NCI-H69 (cell line): Measurements from ENCODE around the gene GCAT.

ENCODE experiments used
- DNase-seq: peaks from one replicate; lab custom pipeline; 2025; lab: John Stamatoyannopoulos, UW

The GCAT gene

DNA sequence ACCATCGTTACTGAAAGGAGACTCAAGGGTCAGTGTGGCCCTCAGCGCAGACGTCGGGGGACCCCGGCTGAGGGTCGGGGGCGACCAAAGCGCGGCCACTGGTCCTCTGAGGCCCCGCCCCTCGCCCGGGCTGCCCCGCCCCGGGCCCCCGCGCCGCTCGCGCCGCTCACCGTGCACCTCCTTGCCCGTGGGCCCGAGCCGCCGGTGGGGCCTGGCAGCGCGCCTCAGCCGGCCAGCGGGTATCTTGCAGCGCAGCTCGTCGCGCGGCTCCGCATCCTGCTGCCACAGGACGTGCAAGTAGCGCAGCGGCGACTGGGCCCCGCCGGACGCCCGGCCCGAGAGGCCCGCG, 36.0 kb downstream of the GCAT start:
- DNase-seq, result peak; percentile 85

DNA sequence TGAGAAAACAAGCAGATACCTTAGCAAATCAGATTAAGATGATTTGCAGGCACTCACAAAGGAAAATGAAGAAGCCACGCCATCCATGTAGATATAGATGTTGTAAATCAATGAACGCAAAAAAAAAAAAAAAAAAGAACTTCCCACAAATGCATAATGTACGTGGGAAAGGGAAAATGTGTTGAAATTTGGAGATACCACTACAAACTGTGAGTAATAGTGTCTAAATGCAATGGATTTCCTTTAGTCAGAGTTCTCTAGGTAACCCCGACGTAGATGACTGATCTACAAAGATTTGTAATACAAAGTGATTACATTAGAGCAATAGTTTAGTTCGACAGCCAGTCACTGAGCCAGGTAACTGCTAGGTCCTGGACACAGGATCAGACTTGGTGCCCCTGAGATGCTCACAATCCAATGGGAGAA, 37.2 kb downstream of the GCAT start:
- DNase-seq, result no peak

DNA sequence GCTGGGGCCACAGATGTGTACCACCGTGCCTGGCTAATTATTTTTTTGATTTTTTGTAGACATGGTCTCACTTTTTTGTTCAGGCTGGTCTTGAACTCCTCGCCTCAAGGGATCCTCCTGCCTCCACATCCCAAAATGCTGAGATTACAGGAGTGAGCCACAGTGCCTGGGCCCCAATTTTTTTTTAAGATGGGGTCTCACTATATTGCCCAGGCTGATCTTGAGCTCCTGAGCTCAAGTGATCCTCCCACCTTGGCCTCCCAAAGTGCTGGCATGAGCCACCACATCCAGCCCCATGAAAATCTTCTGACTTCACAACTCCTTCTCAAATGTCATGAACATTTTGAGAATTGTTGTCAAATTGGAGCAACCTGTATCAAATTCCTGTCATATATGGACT, 38.7 kb downstream of the GCAT start:
- DNase-seq, result no peak

DNA sequence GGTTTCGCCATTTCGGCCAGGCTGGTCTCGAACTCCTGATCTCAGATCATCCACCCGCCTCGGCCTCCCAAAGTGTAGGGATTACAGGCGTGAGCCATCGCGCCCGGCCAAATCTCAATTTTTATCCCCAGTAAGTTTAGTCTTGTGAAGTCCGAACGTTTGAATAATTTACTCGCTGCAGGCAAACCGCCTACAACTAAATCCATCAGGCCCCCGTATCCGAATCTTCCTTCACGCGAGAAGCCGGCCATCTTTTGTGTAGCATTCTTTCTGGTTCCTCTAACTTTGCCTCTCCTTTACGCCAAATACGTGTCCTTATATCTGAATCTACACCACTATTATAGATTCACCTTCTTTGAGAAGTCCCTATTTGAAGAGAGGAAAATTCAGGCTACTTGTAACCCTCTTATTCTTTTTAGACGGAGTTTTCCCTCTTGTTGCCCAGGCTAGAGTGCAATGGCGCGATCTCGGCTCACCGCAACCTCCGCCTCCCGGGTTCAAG, 40.9 kb downstream of the GCAT start:
- DNase-seq, result peak; percentile 24

GRCh38 chr22:37849089-37849751, 41.5 kb downstream of the GCAT start, which contains the start of gene EIF3L:
Gene EIF3L, plus strand, starts transcription at chr22:37849419. Its CDS starts 31 bp downstream, at chr22:37849450.
- DNase-seq, result peak; percentile 95

DNA sequence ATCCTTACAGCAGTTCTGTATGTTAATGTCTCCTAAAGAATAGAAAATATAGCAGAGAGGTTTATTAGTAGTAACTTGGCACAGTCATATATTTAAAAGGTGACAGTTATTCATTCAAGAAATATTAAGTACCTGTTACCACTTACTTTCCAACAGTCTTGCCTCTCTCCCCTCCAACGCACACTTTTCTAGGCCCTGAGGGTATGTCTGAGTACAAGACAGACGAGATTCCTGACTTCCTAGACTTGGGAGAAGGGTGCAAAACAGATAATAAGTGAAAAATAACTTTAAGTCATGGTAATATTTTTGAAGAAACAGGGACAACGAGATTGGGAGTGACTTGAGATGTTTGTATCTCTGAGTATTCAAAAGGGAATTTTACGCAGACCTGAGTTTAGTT, 43.1 kb downstream of the GCAT start:
- DNase-seq, result no peak

DNA sequence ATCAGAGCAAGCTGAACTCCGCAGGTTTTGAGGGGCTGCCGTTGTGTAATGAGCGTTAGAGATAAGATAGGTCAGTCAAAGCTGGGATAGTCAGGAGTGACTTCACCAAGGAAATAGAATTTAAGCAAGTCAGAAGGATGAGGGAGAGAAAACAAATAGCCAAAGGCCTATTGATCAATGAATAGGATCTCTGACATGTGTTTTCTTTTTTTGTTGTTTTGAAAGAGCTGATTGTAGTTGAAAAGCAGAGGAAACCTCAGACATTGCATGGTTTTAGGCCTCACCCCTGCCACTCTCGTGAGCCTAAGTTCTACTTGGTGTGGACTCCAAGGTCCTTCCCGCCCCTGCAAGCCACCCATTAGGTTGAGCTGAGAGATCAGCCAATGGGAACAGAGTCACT, 44.7 kb downstream of the GCAT start:
- DNase-seq, result no peak

- DNase-seq, result no peak
Observed at GRCh38 chr22:37854946-37855345, 47.2 kb downstream of the GCAT start.

DNA sequence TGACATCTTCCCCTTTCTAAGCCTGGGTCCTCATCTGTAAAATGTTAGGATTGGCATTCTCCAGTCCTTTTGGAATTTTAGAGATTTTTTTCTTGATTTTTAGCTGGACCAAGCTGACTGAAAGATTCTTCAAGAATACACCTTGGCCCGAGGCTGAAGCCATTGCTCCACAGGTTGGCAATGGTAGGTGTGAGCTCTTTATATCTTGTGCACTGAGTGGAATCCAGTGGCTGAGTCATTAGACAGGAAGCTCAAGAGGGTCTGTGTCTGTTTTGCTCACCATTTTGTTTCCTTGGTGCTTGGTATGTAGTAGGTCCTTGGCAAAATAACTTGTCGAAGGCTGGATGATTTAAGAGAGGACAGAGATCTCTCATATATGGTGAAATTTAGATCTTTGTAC, 47.7 kb downstream of the GCAT start:
- DNase-seq, result no peak

DNA sequence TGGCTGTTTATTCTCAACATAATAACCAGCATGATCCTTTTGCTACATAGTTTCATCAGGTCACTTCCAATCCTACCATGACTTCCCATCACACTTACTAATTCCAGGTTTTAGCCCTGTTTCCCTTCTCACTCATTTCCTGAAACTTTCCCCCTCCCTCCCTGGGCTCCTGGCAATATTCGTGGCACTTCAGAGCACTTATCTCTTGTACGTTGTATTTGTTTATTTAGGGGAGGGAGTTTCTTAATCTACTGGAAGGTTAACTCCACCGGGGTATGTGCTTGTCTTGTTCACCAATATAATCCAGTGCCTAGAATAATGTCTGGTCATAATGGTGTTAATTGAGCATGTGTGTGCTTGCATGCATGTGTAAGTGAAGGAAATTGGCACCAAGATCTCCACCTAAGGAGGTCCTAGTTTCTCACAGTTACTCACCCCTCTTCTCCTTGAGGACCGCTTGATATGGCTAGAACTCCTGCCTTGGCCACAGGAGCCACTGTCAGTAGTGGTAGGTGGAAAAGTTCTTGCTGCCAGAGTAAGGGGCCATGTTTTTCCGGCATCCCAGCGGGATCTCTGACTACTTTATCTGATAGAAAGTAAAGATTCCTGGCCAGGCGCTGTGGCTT, 53.2 kb downstream of the GCAT start:
- no peak for DNase-seq

- DNase-seq, result no peak
Observed at GRCh38 chr22:37862570-37863325, 55.0 kb downstream of the GCAT start.

GRCh38 chr22:37865510-37865909, 57.8 kb downstream of the GCAT start:
- no peak for DNase-seq
